ENCODE results near the gene CCDC150.
"Not testable (repeated sequence)": the region's sequence is repeated elsewhere in the genome, so short reads cannot be mapped to it uniquely, and the experiment has no call there.

Gene CCDC150

GRCh38 chr2:196630531-196630930, 9.0 kb upstream of the CCDC150 start:
- no peak for DNase-seq (ENCODE audit: low spot score)
- no peak for FAIRE-seq

DNA sequence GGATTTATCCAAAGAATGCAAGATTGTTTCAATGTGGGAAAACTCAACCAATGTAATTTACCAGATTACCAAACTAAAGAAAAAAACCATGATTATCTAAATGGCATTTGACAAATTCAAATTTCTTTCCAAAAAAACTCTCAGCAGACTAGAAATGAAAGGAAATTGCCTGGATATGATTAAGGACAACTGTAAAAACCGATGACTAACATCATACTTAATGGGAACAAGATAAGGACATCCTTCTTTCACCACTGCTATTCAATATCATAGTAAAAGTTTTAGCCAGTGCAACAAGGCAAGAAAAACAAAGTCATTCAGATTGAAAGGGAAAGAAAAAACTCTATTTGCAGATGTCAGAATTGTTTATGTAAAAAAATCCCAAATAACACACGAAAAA, 4.4 kb upstream of the CCDC150 start:
- no peak for FAIRE-seq

GRCh38 chr2:196638765-196639164, 750 bp upstream of the CCDC150 start:
- no peak for FAIRE-seq
- no peak for DNase-seq (ENCODE audit: low spot score)

More for the DNA sequence above, 4.4 kb upstream of the CCDC150 start:
- no peak for DNase-seq (ENCODE audit: low spot score)

DNA sequence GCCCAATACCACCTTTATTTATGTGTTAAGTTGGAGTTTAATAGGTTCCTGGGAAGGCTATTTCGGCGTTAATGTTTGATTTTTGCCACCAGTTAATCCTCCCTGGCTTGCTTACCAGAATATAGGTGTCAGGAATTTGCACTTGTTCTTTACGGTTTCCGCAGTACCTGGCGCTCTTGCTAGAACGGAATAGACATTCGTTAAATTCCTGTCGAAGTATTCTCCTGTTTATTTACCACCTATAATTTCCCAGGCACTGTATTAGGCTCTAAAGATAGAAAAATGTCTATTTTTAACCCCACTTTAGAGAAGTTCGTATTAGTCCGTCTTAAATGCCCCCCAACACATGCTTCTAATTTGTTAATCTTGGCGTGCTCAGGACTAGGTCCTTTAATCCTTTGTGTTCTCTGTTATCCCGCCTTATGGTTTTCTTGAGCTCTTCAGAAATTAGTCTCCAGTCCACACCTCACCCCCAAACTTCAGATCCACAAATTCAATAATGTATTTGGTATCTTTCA, 575 bp downstream of the CCDC150 start:
- no peak for FAIRE-seq

GRCh38 chr2:196649202-196649601, 9.7 kb downstream of the CCDC150 start:
- DNase-seq (ENCODE audit: low spot score) (no peak), FAIRE-seq (no peak)

More for the DNA sequence above, 575 bp downstream of the CCDC150 start:
- no peak for DNase-seq (ENCODE audit: low spot score)

DNA sequence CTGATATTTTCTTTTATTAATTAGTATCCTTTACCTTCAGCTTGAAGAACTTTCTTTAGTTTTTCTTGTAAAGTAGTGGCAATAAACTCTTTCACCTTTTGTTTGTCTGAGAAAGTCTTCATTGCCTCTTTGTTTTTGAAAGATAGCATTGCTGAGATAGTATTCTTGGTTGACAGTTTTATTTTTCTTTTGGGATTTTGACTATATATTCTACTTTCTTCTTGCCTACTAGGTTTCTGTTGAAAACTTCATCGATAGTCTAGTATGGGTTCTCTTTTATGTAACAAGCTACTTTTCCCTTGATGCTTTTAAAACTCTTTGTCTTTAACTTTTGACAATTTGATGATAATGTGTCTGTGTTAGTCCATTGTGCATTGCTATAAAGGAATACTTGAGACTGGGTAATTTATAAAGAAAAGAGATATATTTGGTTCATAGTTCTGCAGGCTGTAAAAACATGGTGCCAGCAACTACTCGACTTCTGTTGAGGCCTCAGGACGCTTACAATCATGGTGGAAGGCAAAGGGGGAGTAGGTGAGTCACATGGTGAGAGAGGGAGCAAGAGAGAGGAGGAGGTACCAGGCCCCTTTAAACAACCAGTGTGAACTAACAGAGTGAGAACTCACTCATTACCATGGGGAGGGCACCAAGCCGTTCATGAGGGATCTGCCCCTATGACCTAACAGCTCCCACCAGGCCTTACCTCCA, 12.0 kb downstream of the CCDC150 start:
- DNase-seq (ENCODE audit: low spot score) (no peak), FAIRE-seq (no peak)

- FAIRE-seq (no peak), DNase-seq (ENCODE audit: low spot score) (no peak)
Measured at GRCh38 chr2:196652869-196653268, 13.4 kb downstream of the CCDC150 start.

DNA sequence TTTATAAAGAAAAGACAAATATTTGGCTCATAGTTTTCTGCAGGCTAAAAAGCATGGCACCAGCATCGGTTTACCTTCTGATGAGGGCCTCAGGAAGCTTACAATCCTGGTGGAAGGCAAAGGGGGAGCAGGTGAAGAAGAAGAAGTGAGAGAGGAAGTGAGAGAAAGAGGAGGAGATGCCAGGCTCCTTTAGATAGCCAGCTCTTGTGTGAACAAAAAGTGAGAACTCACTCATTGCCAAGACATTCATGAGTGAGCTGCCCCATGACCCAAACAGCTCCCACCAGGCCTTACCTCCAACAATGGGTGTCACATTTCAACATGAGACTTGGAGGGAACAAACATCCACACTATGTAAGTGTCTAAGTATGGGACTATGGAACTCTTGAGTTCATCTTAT, 14.3 kb downstream of the CCDC150 start:
- DNase-seq (ENCODE audit: low spot score) (no peak), FAIRE-seq (no peak)

DNA sequence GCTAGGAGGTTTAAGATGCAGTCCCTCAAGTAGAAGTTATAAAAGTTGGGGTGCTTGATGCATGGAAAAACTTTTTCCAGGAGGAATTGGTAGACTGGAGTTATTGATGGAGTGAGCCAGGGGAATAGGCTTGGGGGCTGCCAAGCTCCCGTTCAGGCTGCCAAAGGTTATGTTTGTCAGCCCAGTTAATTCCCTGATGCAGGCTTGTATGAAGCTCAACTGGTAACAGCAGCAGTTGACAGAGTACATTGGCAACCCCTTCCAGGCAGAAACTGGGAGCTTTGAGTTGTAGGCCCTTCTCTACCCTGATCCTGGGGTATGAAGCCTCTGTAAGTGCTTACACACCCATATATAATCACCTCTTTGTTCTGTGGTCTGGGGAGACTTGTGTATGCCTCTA, 16.2 kb downstream of the CCDC150 start:
- no peak for FAIRE-seq
- no peak for DNase-seq (ENCODE audit: low spot score)

- FAIRE-seq, result no peak
Measured at GRCh38 chr2:196657333-196657732, 17.8 kb downstream of the CCDC150 start.

DNA sequence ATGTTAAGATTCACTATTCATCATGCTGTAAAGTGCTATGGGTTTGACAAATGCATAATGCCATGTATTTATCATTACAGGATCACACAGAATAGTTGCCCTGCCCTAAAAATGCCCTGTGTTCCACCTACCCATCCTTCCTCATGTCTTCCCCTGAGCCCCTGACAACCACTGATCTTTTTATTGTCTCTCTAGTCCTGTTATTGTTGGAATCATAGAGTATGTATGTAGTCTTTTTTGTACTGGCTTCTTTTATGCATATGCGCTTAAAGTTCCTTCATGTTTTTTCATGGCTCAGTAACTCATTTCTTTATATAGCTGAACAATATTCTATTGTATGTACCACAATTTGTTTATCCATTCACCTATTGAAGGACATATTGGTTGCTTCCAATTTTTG, 20.3 kb downstream of the CCDC150 start:
- no peak for FAIRE-seq

More at GRCh38 chr2:196657333-196657732, 17.8 kb downstream of the CCDC150 start:
- no peak for DNase-seq (ENCODE audit: low spot score)

DNA sequence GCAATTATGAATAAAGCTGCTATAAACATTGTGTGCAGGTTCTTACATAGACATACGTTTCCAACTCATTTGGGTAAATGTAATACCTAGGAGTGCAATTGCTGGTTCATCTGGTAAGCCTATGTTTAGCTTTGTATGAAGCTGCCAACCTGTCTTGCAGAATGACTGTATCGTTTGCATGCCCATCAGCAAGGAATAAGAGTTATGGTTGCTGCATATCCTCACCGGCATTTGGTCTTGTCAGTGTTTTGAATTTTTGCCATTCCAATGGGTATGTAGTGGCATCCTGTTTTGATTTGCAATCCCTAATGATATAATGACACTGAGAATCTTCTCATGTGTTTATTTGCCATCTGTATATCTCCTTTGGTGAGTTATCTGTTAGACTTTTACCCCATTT, 20.7 kb downstream of the CCDC150 start:
- FAIRE-seq, result no peak
- no peak for DNase-seq (ENCODE audit: low spot score)

More for the DNA sequence above, 20.3 kb downstream of the CCDC150 start:
- DNase-seq (ENCODE audit: low spot score), result no peak

GRCh38 chr2:196670342-196670741, 30.8 kb downstream of the CCDC150 start:
- DNase-seq (ENCODE audit: low spot score), result no peak
- no peak for FAIRE-seq

DNA sequence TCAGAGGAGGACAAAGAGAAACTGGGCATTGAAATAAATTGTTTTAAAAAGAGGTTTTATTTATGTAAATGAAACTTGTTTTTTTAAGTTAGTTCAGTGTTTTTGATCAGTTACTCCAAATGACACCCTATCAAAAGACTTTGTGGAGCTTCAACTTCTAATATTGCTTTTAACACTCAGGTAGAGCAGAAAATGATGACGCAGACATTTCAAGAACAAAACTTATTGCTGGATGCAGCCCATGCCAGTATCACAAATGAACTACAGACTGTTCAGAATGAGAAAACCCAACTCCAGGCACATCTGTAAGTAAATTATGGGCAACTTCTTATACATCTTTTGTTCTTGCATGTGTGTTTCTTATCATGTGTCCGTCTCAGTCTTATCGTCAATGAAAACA, 36.4 kb downstream of the CCDC150 start:
- DNase-seq (ENCODE audit: low spot score) (no peak), FAIRE-seq (no peak)

GRCh38 chr2:196677404-196677803, 37.9 kb downstream of the CCDC150 start:
- DNase-seq (ENCODE audit: low spot score) (peak; percentile 5), FAIRE-seq (no peak)

- FAIRE-seq (no peak), DNase-seq (ENCODE audit: low spot score) (no peak)
Measured at GRCh38 chr2:196679368-196679767, 39.9 kb downstream of the CCDC150 start.

- FAIRE-seq (no peak), DNase-seq (ENCODE audit: low spot score) (no peak)
Measured at GRCh38 chr2:196681510-196681909, 42.0 kb downstream of the CCDC150 start.

DNA sequence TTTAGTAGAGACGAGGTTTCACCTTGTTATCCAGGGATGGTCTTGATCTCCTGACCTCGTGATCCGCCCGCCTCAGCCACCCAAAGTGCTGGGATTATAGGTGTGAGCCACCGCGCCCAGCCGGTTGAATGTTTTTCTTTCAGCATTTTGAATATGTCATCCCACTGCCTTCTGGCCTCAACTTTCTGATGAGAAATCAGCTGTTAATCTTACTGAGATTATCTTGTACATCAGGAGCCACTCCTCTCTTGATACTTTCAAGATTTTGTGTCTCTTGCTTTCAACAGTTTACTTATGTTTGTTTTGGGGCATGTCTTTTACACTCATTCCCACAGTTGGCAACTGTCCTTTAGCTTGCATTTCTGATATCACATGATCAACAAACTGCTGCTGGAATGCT, 46.3 kb downstream of the CCDC150 start:
- FAIRE-seq, result no peak

GRCh38 chr2:196686737-196687136, 47.2 kb downstream of the CCDC150 start:
- peak; percentile 17 for FAIRE-seq

More for the DNA sequence above, 46.3 kb downstream of the CCDC150 start:
- no peak for DNase-seq (ENCODE audit: low spot score)

DNA sequence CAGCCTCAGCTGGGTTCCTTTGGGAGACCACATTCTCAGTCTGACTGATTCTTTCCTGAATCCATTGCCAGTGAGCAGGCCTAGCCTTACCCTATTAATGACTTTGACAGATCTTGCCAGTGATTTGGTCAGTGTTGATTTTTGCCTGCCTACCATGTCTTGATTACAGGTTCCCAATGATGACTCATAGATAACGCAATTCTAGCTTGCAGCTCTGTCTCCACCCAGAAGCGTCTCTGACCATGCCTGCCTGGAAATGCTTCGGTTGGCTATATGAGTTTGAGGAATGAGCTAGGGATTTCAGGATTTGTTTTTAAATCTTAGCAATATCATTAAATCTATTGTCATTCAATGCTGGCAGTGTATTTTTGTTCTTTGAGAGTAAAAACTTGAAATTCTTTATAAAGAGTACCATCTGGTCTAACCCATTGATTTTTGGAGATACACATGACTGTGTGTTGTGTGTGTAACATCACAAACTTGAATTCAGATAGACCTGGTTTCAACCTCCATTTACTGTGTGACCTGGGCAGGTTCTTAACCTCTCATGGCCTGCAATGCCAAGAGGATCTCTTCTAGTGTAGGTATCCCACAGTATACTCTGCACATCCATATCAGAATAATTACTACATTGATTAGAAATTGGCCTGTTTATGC, 57.0 kb downstream of the CCDC150 start:
- FAIRE-seq (no peak), DNase-seq (ENCODE audit: low spot score) (peak; percentile 8)

More at GRCh38 chr2:196686737-196687136, 47.2 kb downstream of the CCDC150 start:
- DNase-seq (ENCODE audit: low spot score), result not testable (repeated sequence)

GRCh38 chr2:196697825-196698224, 58.3 kb downstream of the CCDC150 start:
- DNase-seq (ENCODE audit: low spot score) (no peak), FAIRE-seq (no peak)

DNA sequence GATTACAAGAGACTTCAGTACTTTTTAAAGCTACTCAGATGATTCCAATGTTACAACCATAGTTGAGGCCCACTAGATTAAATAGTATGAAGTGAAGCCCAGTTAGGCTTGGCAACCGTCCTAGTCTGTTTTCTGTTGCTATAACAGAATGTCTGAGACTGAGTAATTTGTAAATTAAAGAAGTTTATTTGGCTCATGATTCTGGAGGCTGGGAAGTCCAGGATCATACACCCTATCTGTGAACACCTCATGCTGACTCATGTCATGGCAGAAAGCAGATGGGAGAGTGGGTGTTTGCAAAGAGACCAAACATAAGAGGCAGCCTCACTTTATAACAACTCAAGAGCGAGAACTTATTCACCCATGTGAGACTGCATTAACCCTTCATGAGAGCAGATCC, 63.1 kb downstream of the CCDC150 start:
- DNase-seq (ENCODE audit: low spot score) (no peak), FAIRE-seq (no peak)

DNA sequence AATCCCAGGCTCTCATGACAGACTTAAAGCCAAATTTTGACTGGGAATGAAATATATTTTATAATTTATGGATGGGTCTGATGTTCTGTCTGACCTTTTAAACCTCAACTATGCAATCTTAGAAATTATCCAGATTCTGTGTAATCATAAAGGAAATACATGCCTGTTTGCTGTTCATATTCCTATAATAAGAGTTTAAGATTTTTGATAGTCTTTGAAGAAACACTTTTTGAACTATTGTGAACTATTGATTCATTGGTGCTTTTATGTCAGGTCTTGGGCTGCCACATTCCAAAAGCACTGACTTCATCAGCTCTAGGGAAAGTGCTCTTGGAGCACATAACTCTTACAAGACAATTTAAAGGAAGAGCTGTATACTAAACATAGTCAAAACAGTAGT, 64.2 kb downstream of the CCDC150 start:
- no peak for DNase-seq (ENCODE audit: low spot score)
- FAIRE-seq, result no peak

All from urothelium cell line (cell line).